Heart left ventricle (tissue), 13 donors: ENCODE measurements around the gene SLC9A9.

Source experiments
- POLR2A ChIP-seq, 2 donors: fragments of 450-650 bp; IDR thresholded peaks; one replicate each; pipeline ENCODE4 v1.6.1; 2017; ENCODE audit warnings: antibody characterized with exemption in 2 of 2, mild to moderate bottlenecking in 2 of 2, moderate library complexity in 2 of 2
- TF ChIP-seq, protein P1 (sequence below), 12 donors: fragments of 200-600 bp; sonication (generic) in 4 of 12; IDR thresholded peaks; one replicate each; pipeline versions ENCODE4 v1.5.0 to v1.8.0; 2018 to 2022; ENCODE audit warnings: antibody characterized with exemption in 12 of 12, mild to moderate bottlenecking in 5 of 12
- donor health status: ischemic (EF 13 %, LVEDD 7.1; RV severe dilation, severe dysfunction).
- donor health status: DM: no; HTN: yes; CAD: no.
- donor health status: DM: no; HTN: no; CAD: no.
- donor health status: ischemic (EF 25% LVEDD 6.9; RV normal size, moderate dysfunction).
- donor health status: ischemic (EF 25% LVEDD 5.7; RV mildly dilated, moderate dysfunction).
- donor health status: ischemic (EF 35%, LVEDD 5.7; RV mildly dilated, moderate dysfunction).
- donor health status: nonischemic (EF 11% LVEDD 7.7; RV severe dilation, severe dysfunction).
- donor health status: DM: yes; HTN: yes; CAD: no.
- donor health status: PGD.
- donor health status: ischemic (EF 29% LVEDD 5.4; RV normal size, mild dysfunction).
- donor health status: nonischemic (EF 23%, LVEDD 6.1; RV moderate dilation, normal function).

GRCh38 chr3:143414571-143415253 lies 433.6 kb downstream of the SLC9A9 start:
- TF ChIP-seq, protein P1, sequence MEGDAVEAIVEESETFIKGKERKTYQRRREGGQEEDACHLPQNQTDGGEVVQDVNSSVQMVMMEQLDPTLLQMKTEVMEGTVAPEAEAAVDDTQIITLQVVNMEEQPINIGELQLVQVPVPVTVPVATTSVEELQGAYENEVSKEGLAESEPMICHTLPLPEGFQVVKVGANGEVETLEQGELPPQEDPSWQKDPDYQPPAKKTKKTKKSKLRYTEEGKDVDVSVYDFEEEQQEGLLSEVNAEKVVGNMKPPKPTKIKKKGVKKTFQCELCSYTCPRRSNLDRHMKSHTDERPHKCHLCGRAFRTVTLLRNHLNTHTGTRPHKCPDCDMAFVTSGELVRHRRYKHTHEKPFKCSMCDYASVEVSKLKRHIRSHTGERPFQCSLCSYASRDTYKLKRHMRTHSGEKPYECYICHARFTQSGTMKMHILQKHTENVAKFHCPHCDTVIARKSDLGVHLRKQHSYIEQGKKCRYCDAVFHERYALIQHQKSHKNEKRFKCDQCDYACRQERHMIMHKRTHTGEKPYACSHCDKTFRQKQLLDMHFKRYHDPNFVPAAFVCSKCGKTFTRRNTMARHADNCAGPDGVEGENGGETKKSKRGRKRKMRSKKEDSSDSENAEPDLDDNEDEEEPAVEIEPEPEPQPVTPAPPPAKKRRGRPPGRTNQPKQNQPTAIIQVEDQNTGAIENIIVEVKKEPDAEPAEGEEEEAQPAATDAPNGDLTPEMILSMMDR (IDR thresholded peaks at IDR 0.05): no peak
- TF ChIP-seq POLR2A (IDR thresholded peaks at IDR 0.05): no peak
